NCI-H1694 (cell line): ENCODE results near the gene RBCK1.
"Not testable (repeated sequence)": the region's sequence is repeated elsewhere in the genome, so short reads cannot be mapped to it uniquely, and the experiment has no call there.

Experiments
- DNase-seq: peaks from one replicate; lab custom pipeline; 2025; lab: John Stamatoyannopoulos, UW

Gene RBCK1

GRCh38 chr20:376089-376488 is 32.0 kb upstream of the RBCK1 start:
- no peak for DNase-seq

- DNase-seq: no peak
These were observed 31.3 kb upstream of the RBCK1 start for GRCh38 chr20:376750-377149.

- not testable (repeated sequence) for DNase-seq
These were observed 30.5 kb upstream of the RBCK1 start for GRCh38 chr20:377578-377977.

GRCh38 chr20:378961-379336 is 29.1 kb upstream of the RBCK1 start:
- no peak for DNase-seq

- no peak for DNase-seq
These were observed 27.1 kb upstream of the RBCK1 start for GRCh38 chr20:380763-381580.

GRCh38 chr20:381581-382290 is 26.4 kb upstream of the RBCK1 start:
- peak; percentile 54 for DNase-seq

- DNase-seq: no peak
These were observed 25.6 kb upstream of the RBCK1 start for GRCh38 chr20:382291-383115.

GRCh38 chr20:383889-384288 is 24.2 kb upstream of the RBCK1 start:
- no peak for DNase-seq

GRCh38 chr20:384723-385122 is 23.4 kb upstream of the RBCK1 start:
- no peak for DNase-seq

GRCh38 chr20:385448-385847 is 22.7 kb upstream of the RBCK1 start:
- DNase-seq: no peak

GRCh38 chr20:386634-387033 is 21.5 kb upstream of the RBCK1 start:
- not testable (repeated sequence) for DNase-seq

GRCh38 chr20:387520-387919 is 20.6 kb upstream of the RBCK1 start:
- no peak for DNase-seq

- no peak for DNase-seq
These were observed 19.8 kb upstream of the RBCK1 start for GRCh38 chr20:388034-388994.

- no peak for DNase-seq
These were observed 18.9 kb upstream of the RBCK1 start for GRCh38 chr20:389220-389619.

GRCh38 chr20:391041-391711 is 16.9 kb upstream of the RBCK1 start:
- DNase-seq: no peak

GRCh38 chr20:393296-393695 is 14.8 kb upstream of the RBCK1 start:
- DNase-seq: not testable (repeated sequence)

- DNase-seq: no peak
These were observed 11.9 kb upstream of the RBCK1 start for GRCh38 chr20:396252-396618.

- no peak for DNase-seq
These were observed 11.3 kb upstream of the RBCK1 start for GRCh38 chr20:396619-397431.

- DNase-seq: no peak
These were observed 10.5 kb upstream of the RBCK1 start for GRCh38 chr20:397432-398237.
